ENCODE measurements around the gene UBE2R2. TPM values are rescaled to one million over a fixed set of nuclear protein-coding genes. Genes with fewer than 3 reads are reported as not detected.
A peak's percentile ranks its signal among the peaks of the same experiment; 100 is the strongest.

UBE2R2 gene
- total RNA-seq, 3 donors from 2014 or later = 32.1 to 55.5 (median 34.4) TPM

DNA sequence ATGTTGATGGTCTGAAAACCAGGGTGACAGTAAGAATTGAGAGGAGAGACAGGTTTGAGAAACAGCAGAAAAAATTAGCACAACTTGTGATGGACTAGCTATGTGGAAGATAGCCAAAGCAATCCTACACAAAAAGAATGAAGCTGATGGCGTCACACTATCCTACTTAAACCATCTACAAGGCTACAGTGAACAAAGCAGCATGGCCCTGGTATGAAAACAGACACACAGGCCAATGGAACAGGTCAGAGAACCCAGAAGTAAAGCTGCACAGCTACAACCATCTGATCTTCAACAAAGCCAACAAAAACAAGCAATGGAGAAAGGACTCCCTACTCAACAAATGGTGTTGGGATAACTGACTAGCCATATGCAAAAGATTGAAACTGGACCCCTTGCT, 7.5 kb upstream of the UBE2R2 start:
- Histone ChIP-seq H3K36me3 (ENCODE audit: low read depth) (no peaks in the 10 kb centered on the region), H3K4me1 (ENCODE audit: low read depth) (peaks cover 6% of the 10 kb centered on the region), H3K9me3 (no peaks in the 10 kb centered on the region), H3K4me3 (no peak overlapping the region)
- ATAC-seq (no peak), DNase-seq (no peak)
- TF ChIP-seq, protein P1, sequence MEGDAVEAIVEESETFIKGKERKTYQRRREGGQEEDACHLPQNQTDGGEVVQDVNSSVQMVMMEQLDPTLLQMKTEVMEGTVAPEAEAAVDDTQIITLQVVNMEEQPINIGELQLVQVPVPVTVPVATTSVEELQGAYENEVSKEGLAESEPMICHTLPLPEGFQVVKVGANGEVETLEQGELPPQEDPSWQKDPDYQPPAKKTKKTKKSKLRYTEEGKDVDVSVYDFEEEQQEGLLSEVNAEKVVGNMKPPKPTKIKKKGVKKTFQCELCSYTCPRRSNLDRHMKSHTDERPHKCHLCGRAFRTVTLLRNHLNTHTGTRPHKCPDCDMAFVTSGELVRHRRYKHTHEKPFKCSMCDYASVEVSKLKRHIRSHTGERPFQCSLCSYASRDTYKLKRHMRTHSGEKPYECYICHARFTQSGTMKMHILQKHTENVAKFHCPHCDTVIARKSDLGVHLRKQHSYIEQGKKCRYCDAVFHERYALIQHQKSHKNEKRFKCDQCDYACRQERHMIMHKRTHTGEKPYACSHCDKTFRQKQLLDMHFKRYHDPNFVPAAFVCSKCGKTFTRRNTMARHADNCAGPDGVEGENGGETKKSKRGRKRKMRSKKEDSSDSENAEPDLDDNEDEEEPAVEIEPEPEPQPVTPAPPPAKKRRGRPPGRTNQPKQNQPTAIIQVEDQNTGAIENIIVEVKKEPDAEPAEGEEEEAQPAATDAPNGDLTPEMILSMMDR (IDR thresholded peaks at IDR 0.05) = no peak
- intact Hi-C loops (cut with DNase I, micrococcal nuclease) = no loop called here

DNA sequence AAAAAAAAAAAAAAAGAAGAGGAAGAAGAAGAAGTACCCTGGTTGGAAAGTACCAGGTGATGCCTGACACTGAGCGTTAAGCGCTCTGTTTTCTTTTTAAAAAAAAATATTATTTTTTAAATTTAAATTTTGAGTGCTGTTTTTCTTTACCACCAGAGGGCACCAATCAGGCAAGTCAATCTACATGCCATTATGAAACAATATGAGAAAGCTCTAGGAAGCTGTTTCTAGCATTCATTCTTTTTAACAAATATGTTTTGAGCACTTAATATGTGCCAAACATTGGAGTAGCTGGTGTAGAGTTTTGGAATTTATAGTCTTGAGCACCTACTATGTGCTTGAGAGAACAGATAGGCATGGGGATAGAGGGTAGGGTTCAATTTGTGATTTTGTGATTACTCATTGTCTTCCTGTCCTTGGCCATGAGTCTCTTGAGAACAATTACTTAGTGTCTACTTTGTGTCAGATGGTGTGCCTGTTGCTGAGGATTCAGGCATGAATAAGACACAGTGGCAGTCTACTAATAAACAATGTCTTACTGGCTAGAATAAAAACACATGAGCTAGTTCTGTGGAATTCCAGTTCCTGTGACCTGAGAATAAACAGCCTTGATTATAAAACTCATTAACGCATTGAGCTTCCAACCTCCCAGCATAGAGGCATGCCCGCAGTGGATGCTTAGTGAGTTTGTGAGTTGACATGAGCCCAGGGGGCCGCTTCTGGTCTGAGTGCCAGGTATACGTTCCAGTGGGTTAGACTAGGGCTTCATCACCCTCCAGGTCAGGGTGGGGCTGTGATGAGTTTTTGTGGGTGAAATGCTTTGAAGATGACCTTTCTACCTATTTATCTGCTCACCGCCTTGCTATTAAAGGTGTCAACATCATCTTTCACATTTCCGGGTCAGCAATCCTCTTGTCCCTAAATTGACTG, 3.0 kb upstream of the UBE2R2 start:
- Histone ChIP-seq H3K36me3 (ENCODE audit: low read depth) (no peaks in the 10 kb centered on the region), H3K4me3 (no peak overlapping the region), H3K4me1 (ENCODE audit: low read depth) (peaks cover 19% of the 10 kb centered on the region), H3K9me3 (no peaks in the 10 kb centered on the region)
- ATAC-seq (no peak), DNase-seq (peak in 1 of 3 donors; percentile 35)
- intact Hi-C loops (cut with DNase I, micrococcal nuclease) = loop anchor here in 1 of 2 donors (5.0 kb wide), 1 partner anchor 38 kb away; no protein-coding TSS in a partner anchor
- TF ChIP-seq, protein P1 (IDR thresholded peaks at IDR 0.05) = peak; percentile 59

DNA sequence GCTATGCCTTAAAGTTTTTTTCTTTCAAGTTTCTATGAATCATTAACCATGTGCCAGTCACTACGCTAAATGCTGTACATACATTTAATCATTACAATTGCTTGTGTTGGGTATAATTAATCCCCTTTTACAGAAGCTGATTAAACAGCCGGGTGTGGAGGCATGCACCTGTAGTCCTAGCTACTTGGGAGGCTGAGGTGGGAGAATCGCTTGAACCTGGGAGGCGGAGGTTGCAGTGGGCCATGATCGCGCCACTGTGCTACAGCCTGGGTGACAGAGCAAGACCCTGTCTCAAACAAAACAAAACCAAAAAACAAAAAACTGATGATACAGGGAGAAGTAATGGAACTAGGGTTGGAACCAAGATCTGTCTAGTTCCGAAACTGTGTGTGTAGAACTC, 1.2 kb upstream of the UBE2R2 start:
- TF ChIP-seq, protein P1 (IDR thresholded peaks at IDR 0.05) = no peak
- no peak for ATAC-seq
- intact Hi-C loops (cut with DNase I, micrococcal nuclease) = no loop called here
- Histone ChIP-seq H3K36me3 (ENCODE audit: low read depth) (no peaks in the 10 kb centered on the region), H3K4me1 (ENCODE audit: low read depth) (peaks cover 29% of the 10 kb centered on the region), H3K9me3 (no peaks in the 10 kb centered on the region), H3K4me3 (no peak overlapping the region)
- DNase-seq = no peak

DNA sequence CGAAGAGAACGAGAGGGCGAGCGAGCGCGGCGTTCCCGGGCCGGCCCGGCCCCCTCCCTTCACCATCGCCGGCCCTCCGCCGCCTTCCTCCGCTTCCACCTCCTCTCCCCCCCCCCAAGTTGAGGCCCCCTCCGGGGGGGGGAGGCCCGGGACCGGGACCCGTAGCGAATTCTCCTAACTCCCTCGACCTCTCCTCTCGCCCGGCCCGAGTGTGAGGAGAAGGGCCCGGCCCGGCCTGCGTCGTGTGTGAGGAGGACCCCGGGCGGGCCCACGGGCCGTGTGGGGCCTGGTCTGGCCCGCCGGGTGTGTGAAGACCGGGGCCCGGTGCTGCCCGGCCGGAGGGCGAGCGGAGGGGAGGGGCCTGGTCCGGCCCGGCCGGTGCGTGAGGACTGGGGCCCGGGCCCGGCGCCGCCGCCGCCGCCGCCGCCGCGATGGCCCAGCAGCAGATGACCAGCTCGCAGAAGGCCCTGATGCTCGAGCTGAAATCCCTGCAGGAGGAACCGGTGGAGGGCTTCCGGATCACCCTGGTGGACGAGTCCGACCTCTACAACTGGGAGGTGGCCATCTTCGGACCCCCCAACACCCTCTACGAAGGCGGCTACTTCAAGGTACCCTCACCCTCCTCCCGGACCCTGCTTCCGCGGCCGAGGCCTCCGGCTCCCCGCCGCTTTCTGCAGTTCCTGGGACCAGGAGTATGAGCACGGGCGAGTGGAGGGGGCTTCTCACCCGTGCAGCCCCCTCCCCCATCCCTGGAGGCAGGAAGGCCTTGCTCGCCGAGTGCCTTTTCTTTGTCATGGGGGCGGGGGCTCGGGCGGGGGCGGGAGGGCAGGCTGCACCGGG, 587 bp downstream of the UBE2R2 start:
- Histone ChIP-seq H3K9me3 (no peaks in the 10 kb centered on the region), H3K4me3 (peak overlapping the region; percentile 84), H3K36me3 (ENCODE audit: low read depth) (no peaks in the 10 kb centered on the region), H3K4me1 (ENCODE audit: low read depth) (peaks cover 29% of the 10 kb centered on the region)
- ATAC-seq = peak; percentile 9
- intact Hi-C loops (cut with DNase I, micrococcal nuclease) = no loop called here
- DNase-seq = peak; percentile 53 to 77 (median 73)
- TF ChIP-seq, protein P1 (IDR thresholded peaks at IDR 0.05) = no peak

DNA sequence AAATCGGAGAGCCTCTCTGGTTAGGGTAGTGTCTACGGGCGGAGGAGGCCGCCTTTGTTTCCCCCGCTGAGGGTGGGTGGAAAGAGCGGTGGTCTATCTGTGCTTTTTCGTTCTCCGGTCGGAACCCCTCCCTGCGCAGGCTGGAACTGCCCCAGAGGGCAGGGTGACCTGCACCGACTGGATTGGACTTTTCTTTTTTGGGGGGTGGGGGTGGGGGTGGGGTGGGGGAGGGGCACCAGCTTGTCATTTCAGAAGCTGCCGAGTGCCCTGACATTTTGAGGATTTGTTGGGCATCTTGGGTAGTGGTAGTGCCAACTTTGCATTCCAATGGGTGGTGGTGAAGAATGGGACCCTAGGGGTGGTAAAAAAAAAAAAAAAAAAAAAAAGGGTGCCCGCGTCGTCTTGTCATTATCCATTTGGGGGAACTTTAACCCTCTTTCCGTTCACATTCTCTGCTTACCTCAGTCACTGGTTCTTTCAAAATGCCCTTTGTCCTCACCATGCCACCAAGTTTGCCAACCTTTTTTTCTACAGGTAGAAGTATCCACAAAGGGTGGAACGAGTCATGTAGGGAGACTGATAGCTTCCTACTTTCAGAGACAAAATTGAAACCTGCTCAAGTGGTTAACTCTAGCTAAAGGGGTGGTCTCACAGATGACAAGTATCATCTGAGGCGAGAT, 1.3 kb downstream of the UBE2R2 start:
- TF ChIP-seq, protein P1 (IDR thresholded peaks at IDR 0.05) = no peak
- peak; percentile 26 for ATAC-seq
- H3K36me3 ChIP-seq (ENCODE audit: low read depth) = no peaks in the 10 kb centered on the region
- intact Hi-C loops (cut with DNase I, micrococcal nuclease) = no loop called here
- H3K9me3 ChIP-seq = no peaks in the 10 kb centered on the region
- peak in 1 of 3 donors; percentile 50 for DNase-seq
- peak overlapping the region; percentile 84 for H3K4me3 ChIP-seq
- H3K4me1 ChIP-seq (ENCODE audit: low read depth) = peaks cover 29% of the 10 kb centered on the region
